Parathyroid adenoma (tissue), 2 donors: Measurements from ENCODE around the gene BAHCC1.

Experiments
- H2AFZ ChIP-seq: fragments of 300-600 bp; sonication (generic); one replicate; pipeline ENCODE4 v1.7.0; 2017; ENCODE audit warnings: antibody characterized with exemption, mild to moderate bottlenecking
- H3K27ac ChIP-seq: fragments of 300-600 bp; sonication (generic); one replicate; pipeline ENCODE4 v1.7.0; 2017
- H3K27me3 ChIP-seq: fragments of 300-600 bp; sonication (generic); one replicate; pipeline ENCODE4 v1.7.0; 2017; ENCODE audit warnings: low read length; ENCODE audit not compliant: control insufficient read depth, insufficient read depth
- H3K36me3 ChIP-seq: fragments of 300-600 bp; sonication (generic); one replicate; pipeline ENCODE4 v1.7.0; 2017; ENCODE audit warnings: low read length; ENCODE audit not compliant: control insufficient read depth, insufficient read depth
- H3K4me1 ChIP-seq: fragments of 300-600 bp; sonication (generic); one replicate; pipeline ENCODE4 v1.7.0; 2017; ENCODE audit warnings: control low read depth
- H3K4me2 ChIP-seq: fragments of 300-600 bp; sonication (generic); one replicate; pipeline ENCODE4 v1.7.0; 2017; ENCODE audit warnings: low read length
- H3K4me3 ChIP-seq: fragments of 300-600 bp; sonication (generic); one replicate; pipeline ENCODE4 v1.7.0; 2017; ENCODE audit warnings: low read depth, low read length
- H3K79me2 ChIP-seq: fragments of 300-600 bp; sonication (generic); one replicate; pipeline ENCODE4 v1.7.0; 2017; ENCODE audit warnings: control low read depth
- H3K9ac ChIP-seq: fragments of 300-600 bp; sonication (generic); one replicate; pipeline ENCODE4 v1.7.0; 2017; ENCODE audit warnings: mild to moderate bottlenecking
- H3K9me3 ChIP-seq: fragments of 300-600 bp; sonication (generic); one replicate; pipeline ENCODE4 v1.7.0; 2017; ENCODE audit warnings: low read length; ENCODE audit not compliant: control insufficient read depth
- CTCF ChIP-seq: fragments of 300-600 bp; sonication (generic); IDR thresholded peaks from one replicate; pipeline ENCODE4 v1.7.0; 2017; ENCODE audit warnings: antibody characterized with exemption, mild to moderate bottlenecking
- donor health status: primary hyperparathyroidism.

The BAHCC1 gene

GRCh38 chr17:81417049-81417878 is 22.0 kb downstream of the BAHCC1 start:
- H3K4me2 ChIP-seq, result no peak overlapping the region
- no peaks in the 10 kb centered on the region for H3K36me3 ChIP-seq
- no peaks in the 10 kb centered on the region for H3K27me3 ChIP-seq
- H3K9me3 ChIP-seq, result no peaks in the 10 kb centered on the region
- no peak overlapping the region for H2AFZ ChIP-seq
- H3K9ac ChIP-seq, result no peak overlapping the region
- no peak overlapping the region for H3K27ac ChIP-seq
- no peak overlapping the region for H3K4me3 ChIP-seq
- H3K79me2 ChIP-seq, result peaks cover 8% of the 10 kb centered on the region
- peaks cover 6% of the 10 kb centered on the region for H3K4me1 ChIP-seq
- TF ChIP-seq CTCF, result no peak

GRCh38 chr17:81417879-81418709 is 22.8 kb downstream of the BAHCC1 start:
- no peak overlapping the region for H2AFZ ChIP-seq
- no peak overlapping the region for H3K4me2 ChIP-seq
- peaks cover 6% of the 10 kb centered on the region for H3K4me1 ChIP-seq
- TF ChIP-seq CTCF, result no peak
- no peaks in the 10 kb centered on the region for H3K36me3 ChIP-seq
- H3K4me3 ChIP-seq, result no peak overlapping the region
- H3K79me2 ChIP-seq, result peaks cover 8% of the 10 kb centered on the region
- H3K27me3 ChIP-seq, result no peaks in the 10 kb centered on the region
- no peaks in the 10 kb centered on the region for H3K9me3 ChIP-seq
- H3K9ac ChIP-seq, result no peak overlapping the region
- H3K27ac ChIP-seq, result no peak overlapping the region

GRCh38 chr17:81418710-81419318 is 23.6 kb downstream of the BAHCC1 start:
- H3K9me3 ChIP-seq, result no peaks in the 10 kb centered on the region
- H3K79me2 ChIP-seq, result peaks cover 3% of the 10 kb centered on the region
- no peaks in the 10 kb centered on the region for H3K36me3 ChIP-seq
- H3K27me3 ChIP-seq, result no peaks in the 10 kb centered on the region
- peak overlapping the region; percentile 29 for H3K27ac ChIP-seq
- H3K9ac ChIP-seq, result no peak overlapping the region
- H3K4me1 ChIP-seq, result peaks cover 6% of the 10 kb centered on the region
- H2AFZ ChIP-seq, result peak overlapping the region; percentile 90
- no peak overlapping the region for H3K4me2 ChIP-seq
- TF ChIP-seq CTCF, result no peak
- no peak overlapping the region for H3K4me3 ChIP-seq

GRCh38 chr17:81419319-81419885 is 24.1 kb downstream of the BAHCC1 start:
- Histone ChIP-seq H3K36me3 (no peaks in the 10 kb centered on the region), H3K27me3 (no peaks in the 10 kb centered on the region), H3K9ac (no peak overlapping the region), H2AFZ (peak overlapping the region; percentile 90), H3K4me3 (no peak overlapping the region), H3K27ac (peak overlapping the region; percentile 62), H3K9me3 (no peaks in the 10 kb centered on the region), H3K4me1 (peaks cover 6% of the 10 kb centered on the region), H3K79me2 (peaks cover 4% of the 10 kb centered on the region), H3K4me2 (no peak overlapping the region)
- TF ChIP-seq CTCF, result no peak
